Measurements from ENCODE around the gene DCT.

The DCT gene

DNA sequence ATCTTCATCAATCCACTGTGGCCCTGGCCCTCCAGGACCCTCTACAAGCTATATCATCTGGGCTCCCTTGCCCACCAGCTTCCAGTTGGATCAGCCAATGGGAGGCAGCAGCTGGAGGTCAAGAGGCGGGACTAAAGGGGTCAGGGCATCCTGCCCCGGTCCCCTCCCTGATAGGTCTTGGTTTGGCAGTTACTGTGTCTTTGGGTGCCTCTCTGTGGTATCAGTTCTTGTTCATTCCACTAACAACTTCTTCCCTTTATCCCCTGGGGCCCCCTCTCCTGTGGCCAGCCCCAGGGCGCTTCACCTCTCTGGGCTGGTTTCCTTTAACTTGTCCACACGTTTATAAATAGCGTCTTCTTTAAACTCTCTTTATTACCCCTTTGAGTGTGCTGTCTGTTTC is 83.6 kb downstream of the DCT start:
- Mint-ChIP-seq H3K27me3 (no peaks in the 10 kb centered on the region), H3K9me3 (ENCODE audit: low read depth) (no peaks in the 10 kb centered on the region), H3K36me3 (no peaks in the 10 kb centered on the region), H3K4me3 (no peak overlapping the region), H3K27ac (no peak overlapping the region), H3K4me1 (ENCODE audit: low read depth) (peaks cover 2% of the 10 kb centered on the region)

DNA sequence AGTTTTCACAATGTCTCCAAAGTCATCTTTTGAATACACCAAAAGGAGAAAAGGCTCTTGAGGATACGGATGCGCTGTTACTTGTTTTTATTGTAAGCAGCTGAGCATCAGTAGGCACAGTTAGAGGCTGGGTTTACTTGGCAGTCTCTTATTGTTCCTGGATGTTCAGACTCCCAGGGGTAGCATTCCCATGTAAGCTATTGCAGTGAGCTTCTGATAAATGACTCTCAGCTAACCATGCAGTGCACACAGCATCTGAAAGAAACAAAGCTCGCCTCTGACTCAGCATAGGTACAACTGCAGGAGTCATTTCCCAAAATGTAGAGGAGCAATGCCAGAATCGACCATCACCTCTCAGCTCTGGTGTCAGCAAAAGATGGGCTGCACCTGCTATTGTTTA is 84.8 kb downstream of the DCT start:
- no peak overlapping the region for H3K4me3 Mint-ChIP-seq
- H3K9me3 Mint-ChIP-seq (ENCODE audit: low read depth): no peaks in the 10 kb centered on the region
- no peak overlapping the region for H3K27ac Mint-ChIP-seq
- no peaks in the 10 kb centered on the region for H3K36me3 Mint-ChIP-seq
- peaks cover 1% of the 10 kb centered on the region for H3K4me1 Mint-ChIP-seq (ENCODE audit: low read depth)
- no peaks in the 10 kb centered on the region for H3K27me3 Mint-ChIP-seq

DNA sequence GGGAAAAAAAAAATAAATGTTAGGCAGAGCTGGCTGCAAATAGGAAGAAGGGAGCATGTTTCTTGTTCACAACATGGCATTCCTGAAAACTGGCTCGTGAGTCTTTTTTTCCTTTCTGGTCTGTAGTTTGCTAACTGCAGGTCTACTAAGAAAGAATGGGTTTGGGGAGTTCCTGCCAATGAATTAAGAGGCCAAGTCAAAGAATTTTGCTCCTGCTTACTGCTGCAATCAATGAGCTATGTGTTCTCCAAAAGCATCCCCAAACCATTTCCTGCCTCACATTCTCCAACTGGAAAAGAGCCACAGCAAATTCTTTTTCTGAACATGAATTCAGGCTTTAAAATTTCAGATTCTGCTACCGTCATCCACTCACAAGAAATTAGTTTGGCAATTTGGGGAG is 88.6 kb downstream of the DCT start:
- no peaks in the 10 kb centered on the region for H3K9me3 Mint-ChIP-seq (ENCODE audit: low read depth)
- H3K27ac Mint-ChIP-seq: no peak overlapping the region
- H3K4me1 Mint-ChIP-seq (ENCODE audit: low read depth): peaks cover 10% of the 10 kb centered on the region
- no peaks in the 10 kb centered on the region for H3K27me3 Mint-ChIP-seq
- H3K36me3 Mint-ChIP-seq: no peaks in the 10 kb centered on the region
- no peak overlapping the region for H3K4me3 Mint-ChIP-seq

GRCh38 chr13:94389604-94390351 is 89.7 kb downstream of the DCT start:
- no peaks in the 10 kb centered on the region for H3K36me3 Mint-ChIP-seq

GRCh38 chr13:94387047-94387446 is 92.4 kb downstream of the DCT start:
- H3K27me3 Mint-ChIP-seq: no peaks in the 10 kb centered on the region
- no peak overlapping the region for H3K27ac Mint-ChIP-seq
- H3K4me3 Mint-ChIP-seq: no peak overlapping the region

More at GRCh38 chr13:94389604-94390351, 89.7 kb downstream of the DCT start:
- no peak overlapping the region for H3K4me3 Mint-ChIP-seq
- no peaks in the 10 kb centered on the region for H3K9me3 Mint-ChIP-seq (ENCODE audit: low read depth)
- H3K27me3 Mint-ChIP-seq: no peaks in the 10 kb centered on the region
- H3K4me1 Mint-ChIP-seq (ENCODE audit: low read depth): peaks cover 10% of the 10 kb centered on the region
- H3K27ac Mint-ChIP-seq: no peak overlapping the region

More at GRCh38 chr13:94387047-94387446, 92.4 kb downstream of the DCT start:
- Mint-ChIP-seq H3K36me3 (no peaks in the 10 kb centered on the region), H3K9me3 (ENCODE audit: low read depth) (no peaks in the 10 kb centered on the region), H3K4me1 (ENCODE audit: low read depth) (peaks cover 10% of the 10 kb centered on the region)

Measured in activated naive CD8-positive, alpha-beta T cell (primary cell).